Neural cell (in vitro differentiated cells): ENCODE results near the gene PLD5.

ENCODE experiments used
- CTCF ChIP-seq: fragments of 450-650 bp; IDR thresholded peaks from 2 replicates; pipeline ENCODE4 v1.5.1; 2014; ENCODE audit warnings: antibody characterized with exemption, mild to moderate bottlenecking, moderate library complexity; ENCODE audit not compliant: poor library complexity, severe bottlenecking
- EZH2 ChIP-seq: fragments of 200-600, 300-800 bp; shearing (Covaris generic), sonication (generic); IDR thresholded peaks from 2 replicates; pipeline ENCODE4 v1.6.1; 2014; ENCODE audit warnings: antibody characterized with exemption, low read length, borderline replicate concordance, mild to moderate bottlenecking; ENCODE audit not compliant: insufficient read depth, poor library complexity, severe bottlenecking
- REST ChIP-seq: IDR thresholded peaks from 2 replicates; pipeline ENCODE4 v1.6.1; 2012; ENCODE audit warnings: borderline replicate concordance

GRCh38 chr1:242535986-242536385 lies 11.5 kb upstream of the PLD5 start:
- no peak for TF ChIP-seq REST
- TF ChIP-seq CTCF: no peak
- no peak for TF ChIP-seq EZH2
